GM21717 (cell line): Measurements from ENCODE around the gene IFIT3.

ENCODE experiments used
- ATAC-seq: cut with Tn5 transposase; IDR thresholded peaks from one replicate; pipeline ENCODE4 v1.9.1; 2021; ENCODE audit warnings: mild to moderate bottlenecking, moderate library complexity; ENCODE audit not compliant: unreplicated experiment

Gene IFIT3

DNA sequence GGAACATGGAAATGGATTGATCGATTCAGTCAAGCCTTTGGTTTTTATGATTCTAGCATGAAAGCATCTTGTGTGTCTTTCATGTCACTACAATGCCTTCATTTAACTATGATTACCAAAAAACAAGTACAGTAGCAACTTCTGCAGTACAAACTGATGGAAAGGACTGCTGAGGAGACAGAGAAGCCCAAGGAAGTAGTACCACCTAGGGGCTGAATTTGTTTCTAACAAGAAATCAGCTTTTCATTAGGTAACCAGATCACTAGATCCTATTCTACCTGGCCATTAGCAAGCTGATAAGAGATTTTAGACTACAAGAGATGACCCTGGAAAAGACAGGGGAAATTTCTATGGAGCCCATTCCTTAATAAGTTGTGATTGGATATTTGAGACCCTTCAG, 61.5 kb downstream of the IFIT3 start:
- ATAC-seq = no peak
